ENCODE measurements around the gene VCX.
"Not testable (repeated sequence)": the region's sequence is repeated elsewhere in the genome, so short reads cannot be mapped to it uniquely, and the experiment has no call there.

The VCX gene

DNA sequence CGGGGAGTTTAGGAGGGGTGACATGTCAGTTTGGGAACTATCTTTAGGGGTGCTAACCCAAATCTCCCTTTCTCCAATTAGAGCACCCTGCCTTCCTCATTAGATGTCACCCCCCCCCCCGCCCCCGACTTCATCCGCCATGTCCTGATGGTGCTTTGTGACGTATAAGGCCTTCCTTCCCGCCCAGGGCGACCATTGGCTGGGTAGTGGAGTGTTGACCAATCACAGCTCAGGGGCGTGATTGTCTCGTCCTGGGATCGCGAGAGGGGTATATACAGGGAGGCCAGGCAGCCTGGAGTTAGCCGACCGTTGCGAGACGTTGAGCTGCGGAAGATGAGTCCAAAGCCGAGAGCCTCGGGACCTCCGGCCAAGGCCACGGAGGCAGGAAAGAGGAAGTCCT lies at the start of gene VCX:
Gene VCX, plus strand, starts transcription at position 301 of the 400 bp plus-strand sequence. Its CDS starts 33 bp downstream, at position 334.
- DNase-seq, result not testable (repeated sequence)

DNA sequence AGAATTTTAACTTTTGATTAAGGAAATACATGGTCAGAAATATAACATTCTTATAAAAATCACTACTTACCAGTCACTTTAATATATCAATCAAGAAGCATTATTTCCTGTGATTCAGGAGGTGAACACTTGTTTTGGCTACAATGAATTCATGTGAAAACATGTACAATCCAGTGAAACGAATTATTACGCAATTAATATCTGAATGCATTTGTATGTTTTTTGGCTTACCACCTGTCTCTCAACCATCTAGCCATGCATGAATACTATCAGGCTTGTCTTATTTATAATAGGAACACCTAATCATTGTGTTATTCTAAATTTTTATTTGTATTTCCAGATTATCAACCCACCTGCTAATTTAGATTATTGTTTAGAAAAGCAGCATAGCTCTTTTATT lies 44.6 kb upstream of the VCX start:
- DNase-seq, result no peak

DNA sequence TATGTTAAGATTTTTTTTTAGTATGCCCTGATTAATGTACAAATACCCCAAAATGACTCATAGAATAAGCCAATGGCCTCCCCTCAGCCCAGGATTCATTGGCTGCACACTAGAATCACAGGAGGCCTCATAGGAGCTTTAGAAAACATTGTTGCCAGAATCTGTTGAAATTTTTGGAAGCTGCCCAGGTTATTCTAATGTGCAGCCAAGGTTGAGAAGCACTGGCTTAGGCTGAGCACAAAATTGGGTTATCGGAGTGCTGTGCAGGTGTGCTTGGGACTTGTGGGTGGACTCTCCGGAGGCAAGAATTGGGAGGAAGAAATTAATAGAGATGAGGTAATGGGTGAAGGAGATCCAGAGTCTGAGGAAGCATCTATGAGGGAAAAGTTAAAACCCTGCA lies 41.3 kb upstream of the VCX start:
- DNase-seq, result no peak

DNA sequence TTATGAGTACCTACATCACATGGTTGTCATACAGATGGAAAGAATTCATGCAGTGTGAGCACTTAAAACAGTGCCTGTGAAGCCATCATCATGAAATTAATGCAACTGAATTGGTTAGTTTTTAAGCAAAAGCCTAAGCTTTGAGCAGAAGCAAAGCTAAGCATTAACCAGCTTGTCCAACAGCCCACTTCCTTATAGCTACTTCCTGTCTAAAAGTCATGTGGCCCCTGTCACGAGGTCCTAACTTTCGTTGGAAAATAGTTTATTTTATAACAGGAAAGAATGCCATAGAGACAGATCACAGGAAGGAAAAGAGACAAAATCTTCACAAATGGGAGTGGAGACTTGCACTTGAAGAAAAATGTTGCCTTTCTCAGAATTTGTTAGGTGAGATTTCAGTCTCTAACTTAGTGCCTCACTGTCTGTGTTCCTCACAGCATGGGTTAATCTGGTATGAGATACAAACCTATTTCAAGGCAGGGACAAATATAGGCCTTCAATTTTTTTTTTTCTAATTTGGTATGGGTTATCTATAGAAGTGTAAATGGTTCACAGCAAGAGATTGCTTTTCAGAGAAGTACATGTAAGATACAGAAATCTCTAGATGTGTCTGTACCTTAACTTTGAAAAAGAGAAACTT lies 27.7 kb upstream of the VCX start:
- DNase-seq, result no peak

DNA sequence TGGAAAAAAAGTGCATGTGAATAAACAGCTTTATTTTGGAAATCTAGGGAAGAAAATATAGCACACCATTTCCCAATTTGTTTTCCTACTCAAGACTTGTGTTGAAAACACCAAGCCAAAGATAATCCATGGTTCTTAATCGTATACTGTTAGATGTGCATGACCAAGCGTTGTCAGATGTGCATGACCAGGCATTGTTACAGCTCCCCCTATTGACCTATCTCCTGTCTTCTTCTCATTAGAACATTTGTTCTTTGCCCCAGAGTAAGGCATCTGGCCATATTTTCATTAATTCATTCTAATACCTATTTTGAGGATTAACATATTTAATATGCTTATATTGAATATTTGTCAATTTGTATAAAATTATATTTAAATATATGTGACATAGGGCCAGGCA lies 14.4 kb upstream of the VCX start:
- DNase-seq, result no peak

DNA sequence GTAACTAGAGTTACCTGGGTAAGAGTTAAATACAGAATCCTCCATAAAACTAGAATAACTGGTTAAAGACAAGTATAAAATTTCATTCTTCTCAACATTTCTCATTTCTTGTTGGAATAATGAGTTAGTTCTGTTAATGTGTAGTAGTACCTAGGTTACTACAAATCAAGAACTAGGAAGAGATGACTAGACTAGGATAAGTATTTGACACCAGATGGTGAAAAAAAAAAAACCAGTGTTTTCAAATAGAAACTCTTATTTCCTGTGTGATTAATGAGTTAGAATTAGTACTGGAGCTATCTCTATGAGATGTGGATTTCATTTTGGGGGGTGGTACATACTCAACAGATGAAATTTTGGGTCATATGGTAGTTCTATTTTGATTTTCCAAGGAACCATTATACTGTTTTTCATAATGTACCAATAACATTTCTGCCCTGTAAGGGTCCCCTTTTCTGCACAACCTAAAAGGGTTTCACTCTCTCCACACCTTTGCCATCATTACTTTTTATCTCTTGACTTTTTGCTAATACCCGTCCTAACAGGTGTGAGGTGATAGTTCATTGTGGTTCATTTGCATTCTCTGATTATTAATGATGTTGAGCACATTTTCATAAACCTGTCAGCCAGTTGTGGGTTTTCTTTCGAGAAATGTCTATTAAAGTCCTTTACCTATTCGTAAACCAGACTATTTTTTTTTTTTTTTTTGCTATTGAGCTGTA lies 1.7 kb upstream of the VCX start:
- no peak for DNase-seq

DNA sequence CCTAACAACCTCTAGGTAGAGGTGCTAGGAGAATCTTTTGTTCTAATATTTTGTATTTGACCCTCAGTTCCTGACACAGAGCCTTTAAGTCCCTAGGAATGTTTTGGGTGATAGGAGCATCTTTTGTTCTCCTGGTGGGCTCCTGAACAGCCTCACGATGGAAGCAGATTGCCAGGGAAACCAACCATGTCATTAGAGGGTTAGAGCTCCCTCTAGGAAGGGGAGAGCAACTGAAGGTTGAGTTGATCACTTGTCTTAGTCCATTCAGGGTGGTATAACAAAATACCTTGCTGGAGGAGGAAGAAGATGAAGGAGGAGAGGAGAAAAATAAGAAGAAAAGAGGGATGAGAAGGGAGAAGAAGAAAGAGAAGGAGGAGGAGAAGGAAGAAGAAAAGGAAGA lies 9.2 kb downstream of the VCX start:
- no peak for DNase-seq

DNA sequence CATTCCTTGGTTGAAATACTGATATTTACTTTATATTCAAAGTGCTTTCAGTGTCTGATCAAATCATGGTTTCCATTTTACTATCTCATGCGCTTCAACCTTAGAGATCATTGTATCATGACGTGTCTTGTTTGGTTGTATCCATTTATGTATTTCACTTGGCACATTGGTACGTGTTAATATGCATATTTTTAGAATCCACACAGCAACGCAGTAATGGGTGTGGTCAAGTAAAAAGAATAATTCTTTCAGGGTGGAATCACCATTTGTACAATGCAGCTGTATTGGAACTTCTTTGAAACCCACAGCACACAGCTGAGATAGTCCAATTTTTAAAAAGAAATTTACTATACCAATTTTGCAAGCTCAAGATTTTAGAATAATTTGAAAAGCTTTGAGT lies 29.1 kb downstream of the VCX start:
- DNase-seq, result no peak

DNA sequence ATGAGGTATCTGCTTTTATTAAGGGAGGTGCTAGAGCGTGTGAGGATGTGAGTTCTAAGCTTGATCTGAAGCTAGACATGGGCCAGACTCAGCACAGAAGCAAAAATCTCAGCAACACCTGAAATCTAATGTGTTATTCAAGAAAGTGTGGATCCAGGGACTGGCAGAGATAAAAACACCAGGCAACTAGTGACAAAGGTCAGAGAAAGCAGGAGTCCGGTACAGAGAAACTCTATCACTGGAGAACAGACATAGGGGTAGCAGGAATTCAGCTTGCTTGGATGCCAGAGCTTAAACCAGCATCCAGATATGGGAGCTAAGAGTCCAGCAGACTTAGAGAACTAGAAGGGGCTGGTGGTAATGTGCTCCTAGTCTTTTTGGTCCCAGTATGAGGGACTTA lies 34.0 kb downstream of the VCX start:
- DNase-seq, result no peak

DNA sequence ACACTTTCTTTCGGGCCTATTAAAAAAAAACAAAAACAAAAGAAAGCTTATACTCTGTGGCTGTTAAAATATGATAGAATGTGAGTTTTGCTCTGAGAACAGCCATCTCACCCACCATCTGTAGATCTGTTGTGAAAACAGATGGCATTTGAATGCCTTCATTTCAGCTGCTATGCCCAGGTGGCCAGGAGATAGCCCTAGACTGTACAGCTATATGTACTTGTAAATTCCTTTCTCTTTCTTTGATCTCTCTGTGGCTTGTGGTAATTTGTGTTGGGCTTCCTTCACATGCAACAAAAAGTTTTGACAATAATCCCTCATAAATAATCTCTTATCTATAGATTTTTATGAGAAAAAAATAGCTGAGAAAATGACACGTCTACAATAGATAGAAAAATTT lies 46.2 kb downstream of the VCX start:
- DNase-seq, result no peak

DNA sequence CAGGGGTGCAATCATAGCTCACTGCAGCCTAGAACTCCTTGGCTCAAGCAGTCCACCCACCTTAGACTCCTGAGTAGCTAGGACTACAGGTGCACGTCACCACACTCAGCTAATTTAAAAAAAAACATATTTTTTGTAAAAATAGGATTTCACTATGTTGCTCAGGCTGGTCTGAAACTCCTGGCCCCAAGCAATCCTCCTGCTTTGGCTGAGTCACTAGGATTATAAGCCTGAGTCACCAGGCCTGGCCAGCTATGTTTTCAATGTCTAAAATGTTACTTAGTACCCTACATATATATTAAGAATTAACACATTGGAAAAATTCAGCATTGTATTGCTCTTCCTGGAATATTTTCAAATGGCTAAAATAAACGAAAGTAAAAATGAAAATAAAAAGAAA lies 46.7 kb downstream of the VCX start:
- DNase-seq, result no peak

DNA sequence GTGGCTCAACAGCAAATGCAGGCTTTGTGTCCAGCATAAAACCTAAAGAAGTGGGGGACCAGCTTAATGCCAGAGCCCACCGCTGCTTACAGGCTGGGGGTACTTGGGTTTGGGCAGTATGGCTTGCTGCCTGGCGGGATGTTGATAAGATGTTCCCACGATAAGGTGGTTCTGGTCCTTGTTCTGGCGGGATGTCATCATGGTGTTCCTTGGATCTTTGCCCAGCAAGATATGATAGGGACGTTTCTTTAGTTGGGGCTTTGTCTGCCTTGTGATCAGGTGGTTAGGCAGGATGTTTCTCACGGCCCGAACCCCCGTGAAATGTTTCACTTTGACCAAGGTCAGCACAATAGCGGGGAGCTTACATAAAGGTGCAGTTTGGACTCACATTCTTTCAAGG lies 49.0 kb downstream of the VCX start:
- no peak for DNase-seq

Data from activated CD4-positive, CD25-positive, alpha-beta regulatory T cell (primary cell).